GM19372 (cell line): ENCODE results near the gene GAST.

ENCODE experiments used
- ATAC-seq: cut with Tn5 transposase; IDR thresholded peaks from one replicate; pipeline ENCODE4 v1.9.1; 2021; ENCODE audit warnings: mild to moderate bottlenecking, low read depth, moderate library complexity; ENCODE audit not compliant: unreplicated experiment

GAST gene

GRCh38 chr17:41738077-41738800 lies 26.1 kb downstream of the GAST start:
- ATAC-seq, result no peak

GRCh38 chr17:41738801-41739112 lies 26.6 kb downstream of the GAST start:
- ATAC-seq, result no peak

GRCh38 chr17:41739661-41740352 lies 27.7 kb downstream of the GAST start:
- ATAC-seq, result no peak

- no peak for ATAC-seq
Measured at GRCh38 chr17:41740506-41740905, 28.4 kb downstream of the GAST start.

GRCh38 chr17:41741709-41742108 lies 29.6 kb downstream of the GAST start:
- no peak for ATAC-seq

- ATAC-seq, result no peak
Measured at GRCh38 chr17:41748275-41748674, 36.1 kb downstream of the GAST start.

- no peak for ATAC-seq
Measured at GRCh38 chr17:41750862-41751261, 38.7 kb downstream of the GAST start.

GRCh38 chr17:41751288-41751687 lies 39.2 kb downstream of the GAST start:
- no peak for ATAC-seq

GRCh38 chr17:41754066-41754465 lies 41.9 kb downstream of the GAST start:
- no peak for ATAC-seq

GRCh38 chr17:41758601-41759000 lies 46.5 kb downstream of the GAST start:
- no peak for ATAC-seq

GRCh38 chr17:41760878-41761277 lies 48.7 kb downstream of the GAST start:
- no peak for ATAC-seq

GRCh38 chr17:41762391-41762790 lies 50.3 kb downstream of the GAST start:
- ATAC-seq, result no peak

GRCh38 chr17:41762841-41763240 lies 50.7 kb downstream of the GAST start:
- no peak for ATAC-seq

GRCh38 chr17:41763327-41763726 lies 51.2 kb downstream of the GAST start:
- no peak for ATAC-seq
